Fibroblast of pulmonary artery (primary cell): ENCODE data around the gene OOSP4B.
"Not testable (repeated sequence)": the region's sequence is repeated elsewhere in the genome, so short reads cannot be mapped to it uniquely, and the experiment has no call there.

ENCODE experiments used
- DNase-seq: peaks from one replicate; pipeline ENCODE4 v3.0.0-alpha.2; 2010; ENCODE audit warnings: low read depth
- H3K4me3 ChIP-seq: replicated peaks from 2 replicates; pipeline ENCODE4 v1.5.1; 2011; ENCODE audit warnings: low read depth, mild to moderate bottlenecking, control low read depth, low read length, moderate library complexity
- TF ChIP-seq, protein P1 (sequence below): IDR thresholded peaks from 2 replicates; pipeline ENCODE4 v1.5.1; 2011; ENCODE audit warnings: mild to moderate bottlenecking, control low read depth, low read length, inconsistent platforms; ENCODE audit errors: missing control alignments

The OOSP4B gene

DNA sequence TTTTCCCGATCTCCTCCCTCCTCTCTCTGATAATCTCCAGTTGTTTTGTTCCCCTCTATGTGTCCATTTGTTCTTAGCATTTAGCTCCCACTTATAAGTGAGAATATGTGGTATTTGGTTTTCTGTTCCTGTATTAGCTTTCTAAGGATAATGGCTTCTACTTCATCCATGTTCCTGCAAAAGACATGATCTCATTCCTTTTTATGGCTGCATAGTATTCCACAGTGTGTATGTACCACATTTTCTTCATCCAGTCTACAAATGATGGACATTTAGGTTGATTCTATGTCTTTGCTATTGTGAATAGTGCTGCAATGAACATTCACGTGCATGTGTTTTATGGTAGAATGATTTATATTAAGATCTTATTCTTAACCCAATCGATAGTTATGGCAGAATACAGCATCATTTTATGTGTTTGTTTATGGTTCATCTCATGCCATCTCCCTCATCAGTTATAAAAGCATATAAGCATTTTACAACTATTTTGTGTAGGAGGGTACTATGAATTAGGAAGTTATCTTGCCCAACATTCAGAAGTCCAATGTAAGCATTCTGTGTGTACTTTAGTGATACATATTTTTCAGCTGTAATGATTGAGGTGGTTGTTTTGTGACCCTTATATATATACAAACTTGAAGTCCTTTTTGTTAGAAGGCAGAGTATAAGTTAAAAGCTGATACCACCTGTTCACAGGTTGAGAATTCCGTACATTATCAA is 42.7 kb downstream of the OOSP4B start:
- no peak overlapping the region for H3K4me3 ChIP-seq

DNA sequence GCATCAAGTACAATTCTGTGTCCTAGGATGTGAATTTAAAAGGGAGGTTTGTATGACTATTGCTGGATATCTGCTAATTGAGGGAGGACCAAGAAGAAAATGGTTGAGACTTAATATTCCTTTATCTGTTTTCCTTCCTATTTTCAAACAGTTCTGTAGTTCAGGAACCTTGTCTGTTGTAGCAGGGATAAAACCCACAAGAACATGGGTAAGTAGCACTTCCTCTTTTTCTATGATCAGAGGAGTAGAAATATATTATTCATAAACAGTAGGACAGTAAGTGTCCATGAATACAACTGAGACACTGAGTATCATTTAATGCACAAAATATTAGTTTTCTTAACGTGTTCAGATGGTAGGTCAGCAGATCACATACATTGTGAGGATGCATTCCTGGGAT is 47.1 kb downstream of the OOSP4B start:
- H3K4me3 ChIP-seq = no peak overlapping the region
- no peak for DNase-seq
- TF ChIP-seq, protein P1, sequence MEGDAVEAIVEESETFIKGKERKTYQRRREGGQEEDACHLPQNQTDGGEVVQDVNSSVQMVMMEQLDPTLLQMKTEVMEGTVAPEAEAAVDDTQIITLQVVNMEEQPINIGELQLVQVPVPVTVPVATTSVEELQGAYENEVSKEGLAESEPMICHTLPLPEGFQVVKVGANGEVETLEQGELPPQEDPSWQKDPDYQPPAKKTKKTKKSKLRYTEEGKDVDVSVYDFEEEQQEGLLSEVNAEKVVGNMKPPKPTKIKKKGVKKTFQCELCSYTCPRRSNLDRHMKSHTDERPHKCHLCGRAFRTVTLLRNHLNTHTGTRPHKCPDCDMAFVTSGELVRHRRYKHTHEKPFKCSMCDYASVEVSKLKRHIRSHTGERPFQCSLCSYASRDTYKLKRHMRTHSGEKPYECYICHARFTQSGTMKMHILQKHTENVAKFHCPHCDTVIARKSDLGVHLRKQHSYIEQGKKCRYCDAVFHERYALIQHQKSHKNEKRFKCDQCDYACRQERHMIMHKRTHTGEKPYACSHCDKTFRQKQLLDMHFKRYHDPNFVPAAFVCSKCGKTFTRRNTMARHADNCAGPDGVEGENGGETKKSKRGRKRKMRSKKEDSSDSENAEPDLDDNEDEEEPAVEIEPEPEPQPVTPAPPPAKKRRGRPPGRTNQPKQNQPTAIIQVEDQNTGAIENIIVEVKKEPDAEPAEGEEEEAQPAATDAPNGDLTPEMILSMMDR = no peak

More for the DNA sequence above, 42.7 kb downstream of the OOSP4B start:
- TF ChIP-seq, protein P1 = no peak
- no peak for DNase-seq

DNA sequence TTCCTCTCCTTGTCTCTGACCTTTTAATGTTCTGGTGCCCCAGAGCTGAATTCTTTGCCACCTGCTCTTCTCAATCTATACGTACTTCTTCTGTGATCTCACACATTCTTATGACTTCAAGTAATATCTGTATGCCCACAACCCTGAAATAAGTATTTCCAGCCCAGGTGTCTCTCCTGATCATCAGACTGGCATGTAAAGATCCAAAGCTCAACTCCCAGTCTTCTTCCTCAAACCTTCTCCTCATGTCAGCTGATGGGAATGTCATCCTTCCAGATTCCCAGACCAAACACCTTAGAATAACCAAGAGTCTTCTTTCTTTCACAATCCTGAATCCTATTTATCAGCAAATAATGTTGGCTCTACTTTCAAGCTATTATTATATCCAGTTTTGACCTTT is 48.8 kb downstream of the OOSP4B start:
- DNase-seq = no peak
- TF ChIP-seq, protein P1 = no peak
- no peak overlapping the region for H3K4me3 ChIP-seq

DNA sequence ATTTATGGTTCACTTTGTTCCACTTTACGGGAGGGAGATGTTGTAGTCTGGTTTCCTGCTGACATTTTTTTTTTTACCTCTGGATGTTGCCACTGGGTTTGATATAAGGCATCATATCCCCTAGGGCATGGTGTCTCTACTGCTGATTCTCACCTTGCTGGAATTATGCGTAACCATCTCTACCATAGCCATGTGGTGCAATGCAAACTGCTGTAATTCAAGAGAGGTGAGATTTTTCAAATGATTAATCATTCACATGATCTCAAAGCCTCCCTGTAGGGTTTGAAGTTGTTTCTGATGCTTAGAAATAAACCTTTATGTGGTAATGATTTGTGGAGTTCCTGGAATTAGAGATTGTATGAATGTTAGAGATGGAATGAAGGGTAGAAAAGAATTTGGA is 52.5 kb downstream of the OOSP4B start:
- TF ChIP-seq, protein P1 = no peak
- H3K4me3 ChIP-seq = no peak overlapping the region
- DNase-seq = no peak

DNA sequence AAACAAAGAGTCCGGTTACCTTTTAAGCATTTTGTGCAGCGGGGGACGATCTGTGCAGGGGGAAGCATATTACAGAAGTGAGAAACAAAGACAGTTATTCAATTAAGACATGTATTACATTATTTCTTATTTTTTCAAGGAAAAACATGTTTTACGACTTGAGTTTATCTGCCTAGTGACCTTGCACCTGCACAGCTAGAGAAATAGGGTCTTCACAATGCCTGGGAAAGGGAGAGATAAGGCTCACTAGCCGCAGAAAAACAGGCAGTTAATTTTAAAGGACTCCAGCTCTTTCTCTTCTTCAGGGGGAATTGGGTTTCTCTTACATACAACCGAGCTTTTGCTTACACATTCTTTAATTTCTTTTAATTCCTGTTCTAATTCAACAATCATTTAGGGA is 54.7 kb downstream of the OOSP4B start:
- not testable (repeated sequence) for DNase-seq, H3K4me3 ChIP-seq

DNA sequence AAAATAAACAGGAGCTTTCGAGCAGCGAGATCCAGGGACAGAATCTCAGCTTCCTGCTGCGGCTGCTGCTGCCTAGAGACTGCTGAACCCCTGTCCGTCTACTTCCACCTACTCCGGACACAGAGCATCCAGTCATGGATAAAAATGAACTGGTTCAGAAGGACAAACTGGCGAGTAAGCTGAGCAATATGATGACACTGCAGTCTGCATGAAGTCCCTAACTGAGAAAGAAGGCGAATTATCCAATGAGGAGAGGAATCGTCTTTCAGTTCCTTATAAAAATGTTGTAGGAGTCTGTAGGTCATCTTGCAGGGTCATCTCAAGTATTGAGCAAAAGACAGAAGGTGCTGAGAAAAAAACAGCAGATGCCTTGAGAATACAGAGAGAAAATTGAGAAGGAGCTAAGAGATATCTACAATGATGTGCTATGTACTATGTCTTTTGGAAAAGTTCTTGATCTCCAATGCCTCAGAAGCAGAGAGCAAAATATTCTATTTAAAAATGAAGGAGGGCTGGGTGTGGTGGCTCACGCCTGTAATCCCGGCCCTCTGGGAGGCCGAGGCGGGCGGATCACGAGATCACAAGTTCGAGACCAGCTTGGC is 60.3 kb downstream of the OOSP4B start:
- H3K4me3 ChIP-seq = no peak overlapping the region
- DNase-seq = no peak
- TF ChIP-seq, protein P1 = no peak

DNA sequence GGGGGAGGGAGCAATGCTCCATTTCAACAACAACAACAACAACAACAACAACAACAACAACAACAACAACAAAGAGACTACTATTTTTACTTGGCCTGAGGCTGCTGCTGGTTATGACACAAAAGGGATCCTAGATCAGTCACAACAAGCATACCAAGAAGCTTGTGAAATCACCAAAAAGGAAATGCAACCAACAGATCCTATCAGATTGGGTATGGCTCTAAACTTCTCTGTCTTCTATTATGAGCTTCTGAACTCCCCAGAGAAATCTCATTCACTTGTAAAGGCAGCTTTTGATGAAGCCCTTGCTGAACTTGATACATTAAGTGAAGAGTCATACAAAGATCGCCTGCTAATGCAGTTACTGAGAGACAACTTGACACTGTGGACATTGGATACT is 61.0 kb downstream of the OOSP4B start:
- TF ChIP-seq, protein P1 = no peak
- no peak overlapping the region for H3K4me3 ChIP-seq
- DNase-seq = no peak
